Calu3 (cell line): ENCODE results near the gene ARSK. TPM values are rescaled to one million over a fixed set of nuclear protein-coding genes. Genes with fewer than 3 reads are reported as not detected.

ENCODE experiments used
- BruUV-seq: library from RNA; stranded (reverse); fragments of 400-500 nt; replicated peaks from 2 replicates; lab custom pipeline; 2021; lab: Mats Ljungman, UMichigan
- CTCF ChIA-PET: fragments of 300-600 bp; sonication (Branson Sonifier 250); formaldehyde crosslinking; loops from one replicate; lab custom pipeline; 2022; ENCODE audit warnings: antibody characterized with exemption; lab: Charles Lee
- DNase-seq: peaks from one replicate; pipeline ENCODE4 v3.0.0; 2022
- H3K27ac Mint-ChIP-seq: one replicate; pipeline ENCODE4 v1.8.0; 2022; ENCODE audit warnings: mixed read lengths; ENCODE audit not compliant: unreplicated experiment
- H3K27me3 Mint-ChIP-seq: one replicate; pipeline ENCODE4 v1.8.0; 2022; ENCODE audit warnings: mixed read lengths; ENCODE audit not compliant: unreplicated experiment
- H3K36me3 Mint-ChIP-seq: one replicate; pipeline ENCODE4 v1.8.0; 2022; ENCODE audit warnings: mild to moderate bottlenecking, moderate library complexity, mixed read lengths; ENCODE audit not compliant: insufficient read depth, unreplicated experiment
- H3K4me1 Mint-ChIP-seq: one replicate; pipeline ENCODE4 v1.8.0; 2022; ENCODE audit warnings: mild to moderate bottlenecking, low read depth, mixed read lengths; ENCODE audit not compliant: unreplicated experiment
- H3K4me3 Mint-ChIP-seq: one replicate; pipeline ENCODE4 v1.8.0; 2022; ENCODE audit warnings: mild to moderate bottlenecking, low read depth, moderate library complexity, mixed read lengths; ENCODE audit not compliant: unreplicated experiment
- H3K9me3 Mint-ChIP-seq: one replicate; pipeline ENCODE4 v1.8.0; 2022; ENCODE audit warnings: low read depth, mixed read lengths; ENCODE audit not compliant: unreplicated experiment
- intact Hi-C: fragments of 100-400 bp; cut with micrococcal nuclease; formaldehyde crosslinking; loops from one replicate; pipeline ENCODE4 v1.10.0; 2022; ENCODE audit not compliant: unreplicated experiment
- total RNA-seq: library from RNA; stranded (reverse); gene quantifications from 2 replicates; pipeline ENCODE4 v1.2.3, GENCODE V29; 2022
- TF ChIP-seq, protein P1 (sequence below): fragments of 200-600 bp; IDR thresholded peaks from one replicate; pipeline ENCODE4 v1.8.0; 2022; ENCODE audit warnings: antibody characterized with exemption; ENCODE audit not compliant: unreplicated experiment

The ARSK gene
- total RNA-seq, 1 experiment from 2014 or later: 6.6 TPM

GRCh38 chr5:95543017-95543705 is 11.7 kb upstream of the ARSK start:
- BruUV-seq: no TSS peak
- Mint-ChIP-seq H3K27me3 (no peaks in the 10 kb centered on the region), H3K27ac (peak overlapping the region; percentile 12), H3K4me3 (no peak overlapping the region), H3K36me3 (peaks cover 22% of the 10 kb centered on the region), H3K9me3 (no peaks in the 10 kb centered on the region), H3K4me1 (peaks cover 9% of the 10 kb centered on the region)
- DNase-seq: no peak
- intact Hi-C loops: no loop called here
- CTCF ChIA-PET: interaction anchor here (0.6 to 1.4 kb wide), 2 partner anchors 11 to 49 kb away, joined by 3 to 4 read pairs; partner anchors contain the start of genes ARSK and SKIC3
- TF ChIP-seq, protein P1, sequence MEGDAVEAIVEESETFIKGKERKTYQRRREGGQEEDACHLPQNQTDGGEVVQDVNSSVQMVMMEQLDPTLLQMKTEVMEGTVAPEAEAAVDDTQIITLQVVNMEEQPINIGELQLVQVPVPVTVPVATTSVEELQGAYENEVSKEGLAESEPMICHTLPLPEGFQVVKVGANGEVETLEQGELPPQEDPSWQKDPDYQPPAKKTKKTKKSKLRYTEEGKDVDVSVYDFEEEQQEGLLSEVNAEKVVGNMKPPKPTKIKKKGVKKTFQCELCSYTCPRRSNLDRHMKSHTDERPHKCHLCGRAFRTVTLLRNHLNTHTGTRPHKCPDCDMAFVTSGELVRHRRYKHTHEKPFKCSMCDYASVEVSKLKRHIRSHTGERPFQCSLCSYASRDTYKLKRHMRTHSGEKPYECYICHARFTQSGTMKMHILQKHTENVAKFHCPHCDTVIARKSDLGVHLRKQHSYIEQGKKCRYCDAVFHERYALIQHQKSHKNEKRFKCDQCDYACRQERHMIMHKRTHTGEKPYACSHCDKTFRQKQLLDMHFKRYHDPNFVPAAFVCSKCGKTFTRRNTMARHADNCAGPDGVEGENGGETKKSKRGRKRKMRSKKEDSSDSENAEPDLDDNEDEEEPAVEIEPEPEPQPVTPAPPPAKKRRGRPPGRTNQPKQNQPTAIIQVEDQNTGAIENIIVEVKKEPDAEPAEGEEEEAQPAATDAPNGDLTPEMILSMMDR: no peak

- intact Hi-C loops: no loop called here
- DNase-seq: no peak
- Mint-ChIP-seq H3K27ac (no peak overlapping the region), H3K36me3 (peaks cover 10% of the 10 kb centered on the region), H3K27me3 (no peaks in the 10 kb centered on the region), H3K9me3 (no peaks in the 10 kb centered on the region), H3K4me3 (no peak overlapping the region), H3K4me1 (peaks cover 11% of the 10 kb centered on the region)
- CTCF ChIA-PET: no interaction called here
- no TSS peak for BruUV-seq
- TF ChIP-seq, protein P1: no peak
These were observed 5.9 kb upstream of the ARSK start for GRCh38 chr5:95549030-95549429.

- intact Hi-C loops: no loop called here
- peak overlapping the region; percentile 93 for H3K4me3 Mint-ChIP-seq
- TF ChIP-seq, protein P1: no peak
- H3K27ac Mint-ChIP-seq: peak overlapping the region; percentile 86
- no peaks in the 10 kb centered on the region for H3K27me3 Mint-ChIP-seq
- H3K4me1 Mint-ChIP-seq: peaks cover 11% of the 10 kb centered on the region
- BruUV-seq: TSS peak; percentile 53
- H3K36me3 Mint-ChIP-seq: peaks cover 23% of the 10 kb centered on the region
- DNase-seq: no peak
- H3K9me3 Mint-ChIP-seq: no peaks in the 10 kb centered on the region
- CTCF ChIA-PET: interaction anchor here (1.2 kb wide), 2 partner anchors 11 to 48 kb away, joined by 3 to 4 read pairs; no protein-coding TSS in a partner anchor
These were observed 612 bp upstream of the ARSK start for GRCh38 chr5:95554331-95554646.

- peaks cover 23% of the 10 kb centered on the region for H3K36me3 Mint-ChIP-seq
- DNase-seq: no peak
- no peaks in the 10 kb centered on the region for H3K9me3 Mint-ChIP-seq
- CTCF ChIA-PET: interaction anchor here (0.5 to 0.9 kb wide), 2 partner anchors 226 to 744 kb away, joined by 4 read pairs; no protein-coding TSS in a partner anchor
- TF ChIP-seq, protein P1: no peak
- no TSS peak for BruUV-seq
- H3K27me3 Mint-ChIP-seq: no peaks in the 10 kb centered on the region
- intact Hi-C loops: no loop called here
- peak overlapping the region; percentile 93 for H3K4me3 Mint-ChIP-seq
- peaks cover 11% of the 10 kb centered on the region for H3K4me1 Mint-ChIP-seq
- peak overlapping the region; percentile 86 for H3K27ac Mint-ChIP-seq
These were observed 652 bp downstream of the ARSK start for GRCh38 chr5:95555553-95555952.
